Skeletal muscle satellite cell (primary cell): ENCODE data around the gene TMEM266.

Experiments
- H3K27me3 ChIP-seq: 2 replicates; pipeline ENCODE4 v1.7.0; 2013; ENCODE audit warnings: low read length; ENCODE audit not compliant: control insufficient read depth, insufficient read depth
- H3K36me3 ChIP-seq: 2 replicates; pipeline ENCODE4 v1.7.0; 2013; ENCODE audit warnings: mild to moderate bottlenecking, control low read depth, low read length; ENCODE audit not compliant: insufficient read depth
- H3K4me1 ChIP-seq: 2 replicates; pipeline ENCODE4 v1.7.0; 2013; ENCODE audit warnings: low read length; ENCODE audit not compliant: control insufficient read depth, insufficient read depth
- H3K4me2 ChIP-seq: 2 replicates; pipeline ENCODE4 v1.7.0; 2013; ENCODE audit warnings: mild to moderate bottlenecking, low read length
- H3K4me3 ChIP-seq: 2 replicates; pipeline ENCODE4 v1.7.0; 2013; ENCODE audit warnings: low read length
- H3K9ac ChIP-seq: 2 replicates; pipeline ENCODE4 v1.7.0; 2013; ENCODE audit warnings: mild to moderate bottlenecking, low read depth, low read length, moderate library complexity
- H3K9me3 ChIP-seq: replicated peaks from 2 replicates; pipeline ENCODE4 v1.7.0; 2013; ENCODE audit warnings: mild to moderate bottlenecking, control low read depth, low read length

The TMEM266 gene

DNA sequence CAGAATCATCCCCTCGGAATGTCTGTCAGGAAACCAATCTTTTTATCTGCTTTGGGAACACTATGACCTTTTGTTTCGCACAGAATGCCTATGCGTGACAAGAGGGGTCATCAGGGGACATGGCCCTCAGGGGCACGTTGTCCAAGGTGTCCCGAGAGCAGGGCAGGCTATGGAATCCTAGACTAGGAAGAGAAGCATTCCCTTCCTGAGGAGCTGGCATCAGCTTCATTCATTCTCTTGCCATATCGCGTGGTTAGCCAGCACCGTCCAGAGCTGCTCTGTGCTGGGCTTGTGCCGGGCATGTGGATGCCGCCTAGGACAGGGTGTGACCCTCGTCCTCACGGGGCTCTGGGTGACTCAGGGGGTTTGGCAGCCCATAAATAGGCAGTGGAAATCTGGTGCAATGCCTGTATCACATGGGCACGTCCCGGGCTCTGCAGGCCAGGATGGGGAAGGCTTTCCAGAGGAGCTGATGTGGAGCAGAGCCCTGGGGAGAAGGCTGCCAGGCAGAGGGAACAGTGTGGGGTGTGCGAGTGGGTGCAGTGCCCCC is 117.8 kb downstream of the TMEM266 start:
- Histone ChIP-seq H3K27me3 (no peaks in the 10 kb centered on the region), H3K4me3 (peak overlapping the region; percentile 3), H3K9ac (peak overlapping the region; percentile 50)

DNA sequence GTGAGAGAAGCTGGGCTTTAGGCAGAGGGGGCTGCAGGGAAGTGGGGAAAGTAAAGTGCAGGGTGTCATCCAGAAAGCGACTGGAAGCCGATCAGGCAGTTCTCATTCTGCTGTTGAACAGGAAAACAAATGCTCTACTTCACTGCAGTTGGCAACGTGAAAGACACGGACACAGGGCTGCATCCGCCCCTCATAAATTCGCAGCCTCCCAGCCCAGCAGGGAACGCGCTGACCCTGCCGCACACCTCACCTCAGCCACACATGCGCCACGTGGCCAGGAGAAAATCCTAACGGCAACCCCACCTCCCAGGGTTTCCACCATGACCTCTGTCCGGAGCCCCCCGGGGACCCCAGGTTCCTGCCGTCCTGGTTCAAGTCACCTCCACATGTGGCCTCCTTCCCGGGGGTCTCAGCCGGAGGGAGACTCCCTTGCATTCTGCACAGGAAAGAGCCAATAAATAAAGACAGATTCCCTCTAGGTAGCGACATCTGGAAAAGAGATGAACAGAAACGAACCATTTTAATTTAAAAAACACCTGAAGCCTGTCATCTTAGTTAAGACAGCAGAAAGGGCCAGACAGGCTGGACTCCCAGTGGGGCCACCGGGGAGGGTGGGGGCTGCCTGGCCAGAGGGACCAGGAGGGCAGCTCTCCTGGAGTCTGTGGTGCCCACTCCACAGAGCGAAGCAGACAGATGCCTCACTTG is 118.7 kb downstream of the TMEM266 start:
- Histone ChIP-seq H3K9ac (peak overlapping the region; percentile 50), H3K9me3 (no peaks in the 10 kb centered on the region), H3K27me3 (no peaks in the 10 kb centered on the region), H3K4me1 (peaks cover 26% of the 10 kb centered on the region), H3K36me3 (no peaks in the 10 kb centered on the region), H3K4me2 (peak overlapping the region; percentile 59), H3K4me3 (peak overlapping the region; percentile 3)

More for the DNA sequence above, 117.8 kb downstream of the TMEM266 start:
- Histone ChIP-seq H3K4me2 (peak overlapping the region; percentile 59), H3K9me3 (no peaks in the 10 kb centered on the region), H3K4me1 (peaks cover 25% of the 10 kb centered on the region), H3K36me3 (no peaks in the 10 kb centered on the region)

- Histone ChIP-seq H3K27me3 (no peaks in the 10 kb centered on the region), H3K4me1 (peaks cover 26% of the 10 kb centered on the region), H3K9ac (no peak overlapping the region), H3K9me3 (no peaks in the 10 kb centered on the region), H3K4me3 (no peak overlapping the region), H3K4me2 (no peak overlapping the region), H3K36me3 (no peaks in the 10 kb centered on the region)
Observed at GRCh38 chr15:76179023-76179422, 119.2 kb downstream of the TMEM266 start.

- Histone ChIP-seq H3K4me2 (no peak overlapping the region), H3K27me3 (no peaks in the 10 kb centered on the region), H3K4me1 (peaks cover 27% of the 10 kb centered on the region), H3K9me3 (no peaks in the 10 kb centered on the region), H3K36me3 (no peaks in the 10 kb centered on the region), H3K9ac (no peak overlapping the region), H3K4me3 (no peak overlapping the region)
Observed at GRCh38 chr15:76180321-76180720, 120.5 kb downstream of the TMEM266 start.

GRCh38 chr15:76181705-76182107 is 121.9 kb downstream of the TMEM266 start:
- H3K4me2 ChIP-seq, result no peak overlapping the region
- H3K9ac ChIP-seq, result no peak overlapping the region
- H3K27me3 ChIP-seq, result no peaks in the 10 kb centered on the region
- no peaks in the 10 kb centered on the region for H3K36me3 ChIP-seq
- no peak overlapping the region for H3K4me3 ChIP-seq
- H3K9me3 ChIP-seq, result no peaks in the 10 kb centered on the region
- peaks cover 37% of the 10 kb centered on the region for H3K4me1 ChIP-seq

- H3K4me3 ChIP-seq, result no peak overlapping the region
- H3K36me3 ChIP-seq, result no peaks in the 10 kb centered on the region
- H3K4me1 ChIP-seq, result peaks cover 16% of the 10 kb centered on the region
- no peaks in the 10 kb centered on the region for H3K9me3 ChIP-seq
- no peak overlapping the region for H3K4me2 ChIP-seq
- H3K9ac ChIP-seq, result no peak overlapping the region
- no peaks in the 10 kb centered on the region for H3K27me3 ChIP-seq
Observed at GRCh38 chr15:76183930-76184649, 124.3 kb downstream of the TMEM266 start.

DNA sequence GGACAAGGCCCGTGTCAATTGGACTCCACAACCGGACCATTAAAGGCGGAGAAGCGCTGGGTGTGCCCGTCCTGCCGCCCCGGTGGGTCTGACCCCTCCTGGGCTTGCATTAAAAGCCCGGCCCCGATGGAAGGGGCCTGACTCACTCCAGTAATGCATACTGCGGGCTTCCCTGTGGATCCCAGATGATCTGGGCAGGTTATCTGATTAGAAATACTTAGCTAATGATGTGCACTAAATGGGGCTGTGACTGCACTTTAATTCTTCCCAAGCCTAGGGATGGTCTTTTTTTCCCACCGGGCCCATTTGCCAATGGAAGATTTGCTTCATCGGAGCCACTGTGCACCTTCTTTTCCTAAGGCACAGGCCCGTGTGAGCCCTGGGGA is 124.9 kb downstream of the TMEM266 start:
- Histone ChIP-seq H3K4me1 (peaks cover 16% of the 10 kb centered on the region), H3K4me2 (no peak overlapping the region), H3K4me3 (no peak overlapping the region), H3K9ac (no peak overlapping the region), H3K36me3 (no peaks in the 10 kb centered on the region), H3K9me3 (no peaks in the 10 kb centered on the region), H3K27me3 (peaks cover 3% of the 10 kb centered on the region)

GRCh38 chr15:76185716-76186115 is 125.9 kb downstream of the TMEM266 start:
- peaks cover 19% of the 10 kb centered on the region for H3K4me1 ChIP-seq
- no peaks in the 10 kb centered on the region for H3K9me3 ChIP-seq
- no peak overlapping the region for H3K4me2 ChIP-seq
- H3K27me3 ChIP-seq, result peaks cover 3% of the 10 kb centered on the region
- H3K4me3 ChIP-seq, result no peak overlapping the region
- H3K9ac ChIP-seq, result no peak overlapping the region
- no peaks in the 10 kb centered on the region for H3K36me3 ChIP-seq

DNA sequence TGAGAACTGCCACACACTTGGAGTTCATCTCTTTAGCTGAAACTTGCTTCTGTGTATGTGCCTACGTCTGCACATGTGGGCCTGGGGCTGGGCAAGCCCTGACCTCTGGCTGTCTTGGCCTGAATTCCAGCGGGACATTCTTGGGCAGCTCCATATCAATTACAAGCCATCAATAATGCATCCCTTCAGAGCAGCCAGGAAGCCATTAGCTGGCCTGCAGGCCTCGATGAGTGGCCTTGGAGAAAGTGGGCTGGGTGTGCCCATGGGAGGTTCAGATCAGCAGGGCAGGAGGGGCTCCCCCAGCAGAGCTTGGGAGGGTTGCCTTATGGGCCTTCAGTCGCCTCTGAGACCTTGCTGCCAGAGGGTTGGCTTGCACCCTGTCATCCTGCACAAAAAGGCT is 127.4 kb downstream of the TMEM266 start:
- Histone ChIP-seq H3K36me3 (no peaks in the 10 kb centered on the region), H3K4me3 (no peak overlapping the region), H3K9ac (no peak overlapping the region), H3K4me1 (peaks cover 16% of the 10 kb centered on the region), H3K27me3 (peaks cover 3% of the 10 kb centered on the region), H3K4me2 (no peak overlapping the region), H3K9me3 (no peaks in the 10 kb centered on the region)

DNA sequence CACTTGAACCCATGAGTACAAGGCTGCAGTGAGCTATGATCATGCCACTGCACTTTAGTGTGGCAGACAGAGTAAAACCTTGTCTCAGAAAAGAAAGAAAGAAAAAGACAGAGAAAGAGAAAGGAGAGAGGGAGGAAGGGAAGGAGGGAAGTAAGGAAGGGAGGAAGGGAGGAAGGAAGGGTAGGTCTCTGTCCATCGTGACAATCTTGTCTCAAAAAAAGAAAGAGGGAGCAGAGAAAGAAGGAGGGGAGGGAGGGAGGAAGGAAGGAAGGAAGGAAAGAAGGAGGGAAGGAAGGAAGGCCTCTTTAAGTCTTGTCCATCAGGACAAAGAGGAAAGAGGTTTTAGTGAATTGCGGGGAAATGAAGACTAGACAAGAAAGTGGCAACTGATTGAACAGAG is 129.3 kb downstream of the TMEM266 start:
- Histone ChIP-seq H3K36me3 (no peaks in the 10 kb centered on the region), H3K9ac (no peak overlapping the region), H3K27me3 (peaks cover 3% of the 10 kb centered on the region), H3K4me2 (no peak overlapping the region), H3K4me3 (no peak overlapping the region), H3K4me1 (peaks cover 14% of the 10 kb centered on the region), H3K9me3 (no peaks in the 10 kb centered on the region)

DNA sequence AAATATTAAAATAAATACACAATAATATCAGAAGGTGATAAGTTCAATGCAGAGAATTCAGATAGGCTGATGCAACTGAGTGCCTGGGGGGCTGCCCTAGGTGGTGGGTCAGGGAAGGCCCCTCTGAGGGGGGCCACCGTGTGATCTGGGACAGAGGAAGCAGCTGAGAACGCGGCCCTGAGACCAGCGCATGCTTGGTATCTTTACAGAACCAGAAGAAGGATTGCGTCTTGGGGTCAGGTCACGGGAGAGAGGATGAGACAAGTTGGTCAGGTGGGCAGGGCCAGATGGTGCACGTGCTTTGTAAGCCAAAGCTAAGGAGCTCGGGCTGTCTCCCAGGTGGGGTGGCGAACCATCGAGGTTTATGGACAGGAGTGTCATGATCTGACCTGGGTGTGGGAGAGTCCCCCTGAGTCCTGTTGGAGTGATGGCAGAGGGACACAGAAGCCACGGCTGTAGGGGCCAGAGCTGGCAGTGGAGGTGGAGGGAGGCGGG is 130.3 kb downstream of the TMEM266 start:
- H3K4me2 ChIP-seq, result no peak overlapping the region
- no peak overlapping the region for H3K9ac ChIP-seq
- no peaks in the 10 kb centered on the region for H3K9me3 ChIP-seq
- peaks cover 3% of the 10 kb centered on the region for H3K27me3 ChIP-seq
- peaks cover 14% of the 10 kb centered on the region for H3K4me1 ChIP-seq
- no peak overlapping the region for H3K4me3 ChIP-seq
- H3K36me3 ChIP-seq, result no peaks in the 10 kb centered on the region
